ENCODE measurements around the gene ESYT1.

The ESYT1 gene

DNA sequence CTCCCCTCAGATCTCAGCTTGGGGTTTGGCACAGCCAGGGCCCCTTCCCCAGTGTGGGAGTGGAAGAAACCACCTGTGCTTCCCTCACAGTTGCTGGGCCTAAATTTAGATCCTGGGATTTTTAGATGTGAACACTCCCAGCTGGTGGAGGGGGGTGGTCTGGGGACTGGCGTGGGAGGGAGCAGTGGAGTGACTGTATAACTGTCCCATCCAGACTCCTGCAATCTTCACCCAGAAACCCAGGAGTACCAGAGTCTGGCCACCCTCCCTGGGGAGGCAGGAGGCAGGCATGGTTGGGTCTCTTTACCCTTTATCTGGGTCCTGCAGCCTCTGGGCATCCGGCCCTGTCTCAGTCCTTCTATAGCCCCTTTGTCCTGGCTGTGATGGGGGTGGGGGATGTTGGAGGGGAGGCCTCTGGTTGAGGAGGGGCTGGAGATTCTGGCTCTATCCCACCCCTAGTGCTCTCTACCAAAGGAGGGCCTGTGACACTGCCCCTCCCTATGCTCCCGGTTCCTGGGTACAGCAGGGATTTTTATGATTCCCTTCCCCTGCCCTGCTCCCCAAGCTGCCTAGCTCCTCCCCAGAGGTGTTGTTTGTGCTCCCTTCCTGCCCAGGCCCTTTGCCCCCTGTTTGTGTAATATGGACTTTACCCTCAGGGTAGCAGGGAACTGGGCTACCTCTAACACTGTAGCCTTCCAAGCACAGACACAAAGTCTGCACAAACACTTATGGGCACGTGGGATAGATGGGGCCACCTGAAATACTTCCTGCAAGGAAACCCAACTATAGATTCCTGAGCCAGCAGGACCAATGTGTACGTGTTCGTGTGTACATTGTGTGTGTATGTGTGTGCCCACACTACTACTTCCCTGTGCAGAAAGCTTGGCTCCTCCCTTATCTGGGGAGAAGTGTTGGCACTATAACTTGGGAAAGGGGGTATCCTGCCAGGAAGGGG lies 46.4 kb upstream of the ESYT1 start:
- Histone ChIP-seq H3K9me3 (replicated peaks in 1 of 11) (no peaks in the 10 kb centered on the region), H3K9ac (no peak overlapping the region), H4K20me1 (no peaks in the 10 kb centered on the region), H3K27me3 (peaks cover 22 to 55% (median 44%) of the 10 kb centered on the region in 11 experiments), H3K4me1 (peaks cover 0 to 32% (median 25%) of the 10 kb centered on the region in 10 experiments; a peak in 18 of 20 replicates), H3K4me3 (no peak overlapping the region), H3K36me3 (no peaks in the 10 kb centered on the region), H3K4me2 (peak overlapping the region in 8 of 11 experiments; percentile 28 to 98 (median 88); a peak in 13 of 22 replicates), H3K27ac (no peak overlapping the region)
- no peak for TF ChIP-seq Cebpa-rat (IDR thresholded peaks at IDR 0.05)

DNA sequence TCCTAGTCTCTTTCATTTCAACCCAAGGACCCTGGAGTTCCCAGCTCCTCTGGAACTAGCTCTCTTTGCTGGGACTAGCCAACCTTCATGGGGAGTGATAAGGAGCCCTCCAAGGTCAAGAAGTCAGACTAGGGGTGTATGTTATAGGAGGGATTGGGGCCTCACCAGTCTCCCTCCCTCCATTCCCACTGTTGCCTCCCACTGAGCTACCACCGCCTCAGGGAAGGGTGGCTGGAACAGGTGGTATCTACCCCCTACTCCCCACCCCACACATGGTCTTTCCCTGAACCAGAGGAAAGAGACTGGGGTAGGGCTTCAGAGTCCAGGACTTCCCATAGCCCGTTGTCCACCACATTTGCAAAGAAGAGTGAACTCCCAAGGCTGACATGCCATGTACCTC lies 45.7 kb upstream of the ESYT1 start:
- no peaks in the 10 kb centered on the region for H3K9me3 ChIP-seq (replicated peaks in 1 of 11)
- H3K4me2 ChIP-seq, result no peak overlapping the region
- no peaks in the 10 kb centered on the region for H4K20me1 ChIP-seq
- H3K36me3 ChIP-seq, result no peaks in the 10 kb centered on the region
- H3K27ac ChIP-seq, result no peak overlapping the region
- H3K27me3 ChIP-seq, result peaks cover 22 to 55% (median 44%) of the 10 kb centered on the region in 11 experiments
- no peak overlapping the region for H3K4me3 ChIP-seq
- TF ChIP-seq Cebpa-rat (IDR thresholded peaks at IDR 0.05), result no peak
- peaks cover 0 to 32% (median 25%) of the 10 kb centered on the region in 10 experiments; a peak in 18 of 20 replicates for H3K4me1 ChIP-seq
- no peak overlapping the region for H3K9ac ChIP-seq

GRCh38 chr12:56082967-56083366 lies 45.1 kb upstream of the ESYT1 start:
- no peaks in the 10 kb centered on the region for H4K20me1 ChIP-seq
- peaks cover 22 to 50% (median 41%) of the 10 kb centered on the region in 11 experiments for H3K27me3 ChIP-seq
- H3K36me3 ChIP-seq, result no peaks in the 10 kb centered on the region
- 0 out of 22 replicates have a peak overlapping the region, but pooled peaks of 2 of the 11 experiments have one; percentile 12 to 16 for H3K4me2 ChIP-seq
- H3K9me3 ChIP-seq (replicated peaks in 1 of 11), result no peaks in the 10 kb centered on the region
- no peak for TF ChIP-seq Cebpa-rat (IDR thresholded peaks at IDR 0.05)
- H3K4me1 ChIP-seq, result peaks cover 0 to 32% (median 25%) of the 10 kb centered on the region in 10 experiments; a peak in 18 of 20 replicates
- no peak overlapping the region for H3K4me3 ChIP-seq
- H3K27ac ChIP-seq, result no peak overlapping the region
- no peak overlapping the region for H3K9ac ChIP-seq

DNA sequence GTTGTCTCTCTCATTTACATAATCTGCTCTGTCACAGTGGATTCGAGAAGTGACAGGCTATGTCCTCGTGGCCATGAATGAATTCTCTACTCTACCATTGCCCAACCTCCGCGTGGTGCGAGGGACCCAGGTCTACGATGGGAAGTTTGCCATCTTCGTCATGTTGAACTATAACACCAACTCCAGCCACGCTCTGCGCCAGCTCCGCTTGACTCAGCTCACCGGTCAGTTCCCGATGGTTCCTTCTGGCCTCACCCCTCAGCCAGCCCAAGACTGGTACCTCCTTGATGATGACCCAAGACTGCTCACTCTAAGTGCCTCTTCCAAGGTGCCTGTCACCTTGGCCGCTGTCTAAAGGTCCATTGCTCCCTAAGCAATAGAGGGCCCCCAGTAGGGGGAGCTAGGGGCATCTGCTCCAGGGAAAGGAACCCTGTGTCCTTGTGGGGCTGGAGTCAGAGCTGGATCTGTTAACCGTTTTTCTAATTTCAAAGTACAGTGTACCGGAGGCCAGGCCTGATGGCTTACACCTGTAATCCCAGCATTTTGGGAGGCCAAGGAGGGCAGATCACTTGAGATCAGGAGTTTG lies 43.0 kb upstream of the ESYT1 start:
- Histone ChIP-seq H3K27me3 (peaks cover 13 to 29% (median 20%) of the 10 kb centered on the region in 11 experiments), H3K9ac (no peak overlapping the region), H3K4me2 (no peak overlapping the region), H3K36me3 (no peaks in the 10 kb centered on the region), H3K4me1 (peaks cover 0 to 19% (median 13%) of the 10 kb centered on the region in 10 experiments; a peak in 17 of 20 replicates), H3K4me3 (no peak overlapping the region), H3K27ac (no peak overlapping the region), H4K20me1 (no peaks in the 10 kb centered on the region), H3K9me3 (replicated peaks in 1 of 11) (no peaks in the 10 kb centered on the region)
- TF ChIP-seq Cebpa-rat (IDR thresholded peaks at IDR 0.05), result no peak

GRCh38 chr12:56086096-56086495 lies 42.0 kb upstream of the ESYT1 start:
- no peaks in the 10 kb centered on the region for H3K36me3 ChIP-seq
- H3K27me3 ChIP-seq, result peaks cover 3 to 19% (median 10%) of the 10 kb centered on the region in 11 experiments; a peak in 19 of 22 replicates
- no peak overlapping the region for H3K9ac ChIP-seq
- H4K20me1 ChIP-seq, result no peaks in the 10 kb centered on the region
- H3K9me3 ChIP-seq (replicated peaks in 1 of 11), result no peaks in the 10 kb centered on the region
- no peak overlapping the region for H3K27ac ChIP-seq
- TF ChIP-seq Cebpa-rat (IDR thresholded peaks at IDR 0.05), result no peak
- no peak overlapping the region for H3K4me3 ChIP-seq
- no peak overlapping the region for H3K4me2 ChIP-seq
- peaks cover 0 to 8% (median 6%) of the 10 kb centered on the region in 10 experiments; a peak in 12 of 20 replicates for H3K4me1 ChIP-seq

- H3K9ac ChIP-seq, result no peak overlapping the region
- H4K20me1 ChIP-seq, result no peaks in the 10 kb centered on the region
- no peak overlapping the region for H3K27ac ChIP-seq
- no peaks in the 10 kb centered on the region for H3K9me3 ChIP-seq (replicated peaks in 1 of 11)
- no peak overlapping the region for H3K4me3 ChIP-seq
- no peak overlapping the region for H3K4me2 ChIP-seq
- no peaks in the 10 kb centered on the region for H3K36me3 ChIP-seq
- H3K27me3 ChIP-seq, result peaks cover 0 to 14% (median 4%) of the 10 kb centered on the region in 11 experiments; a peak in 13 of 22 replicates
- no peak for TF ChIP-seq Cebpa-rat (IDR thresholded peaks at IDR 0.05)
- peaks cover 0 to 6% (median under 1%) of the 10 kb centered on the region in 10 experiments; a peak in 6 of 20 replicates for H3K4me1 ChIP-seq
Observed at GRCh38 chr12:56086608-56087007, 41.5 kb upstream of the ESYT1 start.

DNA sequence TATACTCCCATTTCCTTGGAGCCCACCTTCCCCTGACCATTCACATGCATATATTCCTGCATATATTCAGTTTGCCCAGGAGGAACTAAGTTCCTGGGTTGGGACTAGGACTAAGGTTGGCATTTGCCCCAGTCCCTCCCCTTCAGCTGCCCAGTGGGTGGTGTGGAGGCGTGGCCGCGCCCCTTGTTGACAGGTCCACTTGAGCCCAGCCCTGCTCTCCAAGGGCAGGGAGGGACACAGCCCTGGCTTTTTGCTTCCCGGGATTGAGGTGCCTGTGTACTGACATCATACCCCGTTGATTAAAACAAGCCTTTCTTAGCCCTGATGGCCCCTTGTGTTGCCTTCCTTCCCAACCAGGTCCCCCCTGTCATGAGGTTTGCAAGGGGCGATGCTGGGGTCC lies 40.8 kb upstream of the ESYT1 start:
- Histone ChIP-seq H3K4me2 (no peak overlapping the region), H3K36me3 (no peaks in the 10 kb centered on the region), H3K4me3 (no peak overlapping the region), H3K9ac (no peak overlapping the region), H3K4me1 (peaks cover 0 to 6% (median 0%) of the 10 kb centered on the region in 10 experiments; a peak in 2 of 20 replicates), H3K9me3 (replicated peaks in 1 of 11) (no peaks in the 10 kb centered on the region), H4K20me1 (no peaks in the 10 kb centered on the region), H3K27me3 (peaks cover 0 to 10% (median 0%) of the 10 kb centered on the region in 11 experiments; a peak in 3 of 22 replicates), H3K27ac (no peak overlapping the region)
- no peak for TF ChIP-seq Cebpa-rat (IDR thresholded peaks at IDR 0.05)

DNA sequence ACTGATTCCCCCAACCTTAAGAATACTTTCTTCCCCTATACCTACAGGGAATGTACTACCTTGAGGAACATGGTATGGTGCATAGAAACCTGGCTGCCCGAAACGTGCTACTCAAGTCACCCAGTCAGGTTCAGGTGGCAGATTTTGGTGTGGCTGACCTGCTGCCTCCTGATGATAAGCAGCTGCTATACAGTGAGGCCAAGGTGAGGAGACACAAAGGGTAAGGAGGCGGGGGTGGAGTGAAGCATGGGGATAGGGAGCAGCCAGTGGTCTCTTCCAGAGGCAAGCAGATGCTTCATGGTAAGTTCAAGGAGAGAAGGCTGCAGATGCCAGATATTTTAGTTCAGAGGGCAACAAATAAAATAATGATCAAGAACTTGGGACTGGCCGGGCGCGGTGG lies 30.3 kb upstream of the ESYT1 start:
- H3K4me3 ChIP-seq, result no peak overlapping the region
- no peak for TF ChIP-seq Cebpa-rat (IDR thresholded peaks at IDR 0.05)
- H3K9me3 ChIP-seq (replicated peaks in 1 of 11), result peaks cover 0 to under 1% (median 0%) of the 10 kb centered on the region in 11 experiments; a peak in 1 of 22 replicates
- H3K27me3 ChIP-seq, result no peaks in the 10 kb centered on the region
- no peak overlapping the region for H3K9ac ChIP-seq
- H3K36me3 ChIP-seq, result no peaks in the 10 kb centered on the region
- no peaks in the 10 kb centered on the region for H4K20me1 ChIP-seq
- H3K4me1 ChIP-seq, result peaks cover 2 to 6% (median 3%) of the 10 kb centered on the region in 10 experiments; a peak in 18 of 20 replicates
- no peak overlapping the region for H3K27ac ChIP-seq
- H3K4me2 ChIP-seq, result no peak overlapping the region

DNA sequence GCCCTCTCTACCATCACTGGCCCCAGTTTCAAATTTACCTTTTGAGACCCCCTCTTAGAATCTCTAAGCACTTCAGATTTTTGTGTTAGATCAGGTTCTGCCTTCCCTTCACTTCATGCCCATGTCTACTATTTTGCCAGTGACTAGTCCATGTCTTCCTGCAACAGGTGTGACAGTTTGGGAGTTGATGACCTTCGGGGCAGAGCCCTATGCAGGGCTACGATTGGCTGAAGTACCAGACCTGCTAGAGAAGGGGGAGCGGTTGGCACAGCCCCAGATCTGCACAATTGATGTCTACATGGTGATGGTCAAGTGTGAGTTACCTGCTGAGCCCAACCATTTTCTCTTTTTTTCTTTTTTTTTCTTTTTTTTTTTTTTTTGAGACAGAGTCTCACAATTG lies 29.5 kb upstream of the ESYT1 start:
- Histone ChIP-seq H3K27ac (no peak overlapping the region), H3K36me3 (no peaks in the 10 kb centered on the region)

More for the DNA sequence above, 29.5 kb upstream of the ESYT1 start:
- H3K4me2 ChIP-seq, result no peak overlapping the region
- no peak for TF ChIP-seq Cebpa-rat (IDR thresholded peaks at IDR 0.05)
- H4K20me1 ChIP-seq, result no peaks in the 10 kb centered on the region
- no peaks in the 10 kb centered on the region for H3K27me3 ChIP-seq
- H3K4me3 ChIP-seq, result no peak overlapping the region
- peaks cover 10 to 15% (median 12%) of the 10 kb centered on the region in 10 experiments for H3K4me1 ChIP-seq
- no peaks in the 10 kb centered on the region for H3K9me3 ChIP-seq (replicated peaks in 1 of 11)
- H3K9ac ChIP-seq, result no peak overlapping the region
